SK-N-SH treated with all-trans-retinoic acid at 6 μM for 48 hours (cell line): Measurements from ENCODE around the gene AGAP1.

Experiments
- ARNTL ChIP-seq: fragments of 450-650 bp; formaldehyde crosslinking; IDR thresholded peaks from 2 replicates; pipeline ENCODE4 v1.5.0; 2020; ENCODE audit warnings: low read depth, mild to moderate bottlenecking, moderate library complexity, borderline replicate concordance
- BACH2 ChIP-seq: fragments of 250-450 bp; sonication (Bioruptor Pico); IDR thresholded peaks from 2 replicates; pipeline ENCODE4 v1.9.0; 2021; ENCODE audit warnings: mild to moderate bottlenecking, borderline replicate concordance
- CSDC2 ChIP-seq: fragments of 250-450 bp; sonication (Bioruptor Pico); IDR thresholded peaks from 2 replicates; pipeline ENCODE4 v1.5.0; 2020; ENCODE audit warnings: mild to moderate bottlenecking, moderate library complexity
- GLIS3 ChIP-seq: fragments of 250-450 bp; sonication (Bioruptor Pico); IDR thresholded peaks from 2 replicates; pipeline ENCODE4 v1.5.0; 2020; ENCODE audit warnings: mild to moderate bottlenecking, moderate library complexity
- ISL1 ChIP-seq: fragments of 250-450 bp; sonication (Bioruptor Pico); IDR thresholded peaks from 2 replicates; pipeline ENCODE4 v2.1.2; 2022; ENCODE audit warnings: mild to moderate bottlenecking, moderate library complexity
- PATZ1 ChIP-seq: fragments of 250-450 bp; sonication (Bioruptor Pico); IDR thresholded peaks from 2 replicates; pipeline ENCODE4 v1.8.0; 2020; ENCODE audit warnings: mild to moderate bottlenecking, moderate library complexity, borderline replicate concordance
- POU6F1 ChIP-seq: fragments of 250-450 bp; sonication (Bioruptor Pico); IDR thresholded peaks from 2 replicates; pipeline ENCODE4 v1.8.0; 2021; ENCODE audit warnings: low read depth, mild to moderate bottlenecking, moderate library complexity, borderline replicate concordance
- RARB ChIP-seq: fragments of 250-450 bp; sonication (Bioruptor Pico); IDR thresholded peaks from 2 replicates; pipeline ENCODE4 v1.8.0; 2021; ENCODE audit warnings: mild to moderate bottlenecking, moderate library complexity
- SNAI2 ChIP-seq: fragments of 250-450 bp; sonication (Bioruptor Pico); IDR thresholded peaks from 2 replicates; pipeline ENCODE4 v1.5.0; 2020; ENCODE audit warnings: mild to moderate bottlenecking, moderate library complexity
- TOX ChIP-seq: fragments of 250-450 bp; sonication (Bioruptor Pico); IDR thresholded peaks from 2 replicates; pipeline ENCODE4 v1.8.0; 2021; ENCODE audit warnings: mild to moderate bottlenecking, moderate library complexity, borderline replicate concordance
- TSHZ2 ChIP-seq: fragments of 250-450 bp; sonication (Bioruptor Pico); IDR thresholded peaks from 2 replicates; pipeline ENCODE4 v1.5.0; 2020; ENCODE audit warnings: mild to moderate bottlenecking, moderate library complexity
- ZFP3 ChIP-seq: fragments of 250-450 bp; sonication (Bioruptor Pico); IDR thresholded peaks from 2 replicates; pipeline ENCODE4 v1.5.0; 2020; ENCODE audit warnings: mild to moderate bottlenecking, moderate library complexity
- ZFP30 ChIP-seq: fragments of 450-650 bp; formaldehyde crosslinking; IDR thresholded peaks from 2 replicates; pipeline ENCODE4 v1.5.0; 2022; ENCODE audit warnings: mild to moderate bottlenecking, moderate library complexity
- ZNF70 ChIP-seq: fragments of 450-650 bp; formaldehyde crosslinking; IDR thresholded peaks from 2 replicates; pipeline ENCODE4 v1.5.0; 2020; ENCODE audit warnings: mild to moderate bottlenecking, moderate library complexity

GRCh38 chr2:235485362-235485761 is 8.5 kb upstream of the AGAP1 start:
- TF ChIP-seq RARB (CRISPR knock-in tag) (no peak), ARNTL (CRISPR knock-in tag) (no peak), ZNF70 (CRISPR knock-in tag) (no peak), SNAI2 (CRISPR knock-in tag) (no peak), POU6F1 (CRISPR knock-in tag) (no peak), TSHZ2 (CRISPR knock-in tag) (no peak), GLIS3 (CRISPR knock-in tag) (no peak), CSDC2 (no peak), ZFP30 (no peak), ZFP3 (no peak), ISL1 (CRISPR knock-in tag) (no peak), TOX (no peak), BACH2 (CRISPR knock-in tag) (no peak), PATZ1 (CRISPR knock-in tag) (no peak)
